Measurements from ENCODE around the gene MT1G.

MT1G gene

DNA sequence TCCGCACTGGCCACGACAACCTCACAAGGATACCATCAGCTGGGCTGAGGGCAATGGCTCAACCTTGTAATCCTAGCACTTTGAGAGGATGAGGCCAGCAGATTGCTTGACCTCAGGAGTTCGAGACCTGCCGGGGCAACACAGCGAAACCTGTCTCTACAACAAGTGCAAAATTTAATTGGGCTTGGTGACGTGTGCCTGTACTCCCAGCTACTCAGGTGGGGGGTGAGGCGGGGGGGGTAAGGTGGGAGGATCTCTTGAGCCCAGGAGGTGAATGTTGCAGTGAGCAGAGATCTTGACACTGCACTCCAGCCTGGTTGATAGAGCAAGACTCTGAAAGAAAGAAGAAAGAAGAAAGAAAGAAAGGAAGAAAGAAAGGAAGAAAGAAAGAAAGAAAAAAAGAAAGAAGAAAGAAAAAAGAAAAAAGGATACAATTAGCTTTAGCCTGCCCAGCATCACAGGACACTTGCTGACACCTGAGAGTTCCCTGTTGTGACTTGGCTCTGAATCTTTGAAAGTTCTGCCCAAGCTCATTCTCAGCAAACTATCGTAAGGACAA is 47.4 kb downstream of the MT1G start:
- no peak for DNase-seq (ENCODE audit: low spot score)

DNA sequence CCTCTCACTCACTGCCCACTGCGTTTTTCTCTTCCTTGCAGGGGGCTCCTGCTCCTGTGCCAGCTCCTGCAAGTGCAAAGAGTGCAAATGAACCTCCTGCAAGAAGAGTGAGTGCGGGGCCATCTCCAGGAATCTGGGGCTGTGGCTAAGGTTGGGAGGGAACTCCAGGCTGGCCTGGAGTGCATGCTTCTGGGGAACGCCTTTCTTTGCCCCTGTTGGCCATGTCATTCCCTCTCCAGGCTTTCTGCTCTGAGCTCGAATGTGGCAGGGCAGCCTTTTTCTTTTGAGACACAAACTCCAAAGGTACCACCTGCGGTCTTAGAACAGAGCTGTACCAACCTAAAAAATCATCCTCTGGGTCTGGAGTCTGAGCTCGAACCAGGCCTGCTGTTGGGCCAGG is 49.7 kb downstream of the MT1G start:
- no peak for DNase-seq (ENCODE audit: low spot score)

DNA sequence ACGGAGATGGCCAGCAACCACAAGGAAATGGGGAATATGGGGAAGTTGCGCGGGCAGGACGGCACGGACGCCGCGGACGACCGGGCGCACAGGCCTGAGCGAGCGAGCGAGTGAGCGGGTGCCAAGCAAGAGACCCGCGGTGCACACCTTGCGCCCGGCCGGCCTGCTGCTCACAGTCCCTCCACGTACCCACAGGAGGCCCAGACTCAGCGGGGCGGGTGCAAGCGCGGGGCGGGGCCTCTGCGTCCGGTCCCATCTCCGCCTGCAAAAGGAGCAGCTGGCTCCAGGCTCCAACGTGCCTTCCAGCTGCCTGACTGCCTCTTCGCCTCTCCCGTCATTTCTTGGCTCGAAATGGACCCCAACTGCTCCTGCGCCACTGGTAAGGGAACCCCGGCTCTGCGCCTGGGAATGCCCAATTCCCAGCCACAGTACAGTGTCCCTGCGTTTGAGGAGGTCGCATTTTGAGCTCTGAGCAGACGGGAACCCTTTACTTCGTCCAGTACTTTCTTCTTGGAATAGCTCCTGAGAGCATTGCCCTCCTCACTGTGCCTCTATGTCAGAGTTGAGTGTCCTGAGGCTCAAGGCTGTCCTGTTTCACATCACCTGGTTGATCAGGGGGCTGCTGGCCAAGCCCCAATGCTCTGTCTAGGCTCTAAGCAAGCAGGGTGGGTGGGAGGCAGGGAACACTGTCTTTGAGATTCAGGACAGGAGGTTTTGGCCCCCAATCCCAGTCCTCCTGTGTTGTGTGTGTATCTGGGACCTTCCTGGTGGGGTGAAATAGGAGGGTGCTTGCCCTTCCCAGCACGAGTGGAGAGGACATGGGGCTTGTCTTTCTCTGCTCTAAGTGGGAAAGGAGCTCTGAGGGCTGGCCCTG is 50.4 kb downstream of the MT1G start:
- DNase-seq (ENCODE audit: low spot score) = peak; percentile 86

Data from GM03348 (cell line).